ENCODE measurements around the gene NUP93.
"Not testable (repeated sequence)": the region's sequence is repeated elsewhere in the genome, so short reads cannot be mapped to it uniquely, and the experiment has no call there.

Gene NUP93

GRCh38 chr16:56710181-56710737 lies 19.7 kb upstream of the NUP93 start:
- DNase-seq, result no peak

GRCh38 chr16:56711862-56712261 lies 18.1 kb upstream of the NUP93 start:
- DNase-seq, result no peak

GRCh38 chr16:56713794-56714193 lies 16.1 kb upstream of the NUP93 start:
- no peak for DNase-seq

- no peak for DNase-seq
Observed at GRCh38 chr16:56715126-56715525, 14.8 kb upstream of the NUP93 start.

- no peak for DNase-seq
Observed at GRCh38 chr16:56716761-56717160, 13.2 kb upstream of the NUP93 start.

GRCh38 chr16:56717532-56717931 lies 12.4 kb upstream of the NUP93 start:
- not testable (repeated sequence) for DNase-seq

- DNase-seq, result no peak
Observed at GRCh38 chr16:56722200-56722842, 7.6 kb upstream of the NUP93 start.

GRCh38 chr16:56724191-56724590 lies 5.7 kb upstream of the NUP93 start:
- no peak for DNase-seq

GRCh38 chr16:56726283-56726682 lies 3.6 kb upstream of the NUP93 start:
- no peak for DNase-seq

- no peak for DNase-seq
Observed at GRCh38 chr16:56726926-56727325, 3.0 kb upstream of the NUP93 start.

- DNase-seq, result no peak
Observed at GRCh38 chr16:56728027-56728426, 1.9 kb upstream of the NUP93 start.

GRCh38 chr16:56728980-56729734 lies 772 bp upstream of the NUP93 start:
- DNase-seq, result peak; percentile 40

GRCh38 chr16:56732366-56732765 lies 2.4 kb downstream of the NUP93 start:
- DNase-seq, result no peak

GRCh38 chr16:56732832-56733231 lies 2.9 kb downstream of the NUP93 start:
- no peak for DNase-seq

- DNase-seq, result no peak
Observed at GRCh38 chr16:56734429-56734828, 4.5 kb downstream of the NUP93 start.

GRCh38 chr16:56736476-56736875 lies 6.5 kb downstream of the NUP93 start:
- DNase-seq, result no peak

- no peak for DNase-seq
Observed at GRCh38 chr16:56737539-56737938, 7.6 kb downstream of the NUP93 start.

- no peak for DNase-seq
Observed at GRCh38 chr16:56738221-56738620, 8.3 kb downstream of the NUP93 start.

GRCh38 chr16:56739378-56739777 lies 9.4 kb downstream of the NUP93 start:
- DNase-seq, result not testable (repeated sequence)

GRCh38 chr16:56741399-56741798 lies 11.5 kb downstream of the NUP93 start:
- DNase-seq, result no peak

GRCh38 chr16:56742030-56742984 lies 12.4 kb downstream of the NUP93 start:
- DNase-seq, result no peak

GRCh38 chr16:56743840-56744239 lies 13.9 kb downstream of the NUP93 start:
- DNase-seq, result peak; percentile 16

GRCh38 chr16:56744996-56745640 lies 15.2 kb downstream of the NUP93 start:
- DNase-seq, result no peak
